Endothelial cell of umbilical vein (primary cell): ENCODE results near the gene IRF8. TPM values are rescaled to one million over a fixed set of nuclear protein-coding genes. Genes with fewer than 3 reads are reported as not detected.

Experiments used
- BruUV-seq: library from RNA; stranded (reverse); fragments of 400-500 nt; replicated peaks from 2 replicates; lab custom pipeline; 2021; lab: Mats Ljungman, UMichigan
- CTCF ChIA-PET: fragments of 300-600, 350-600 bp; sonication (Branson Sonifier 250); formaldehyde crosslinking; loops from one replicate; lab custom pipeline; 2021; ENCODE audit warnings: antibody characterized with exemption, inconsistent platforms; lab: Charles Lee
- POLR2A ChIA-PET: fragments of 300-600, 350-600 bp; sonication (Branson Sonifier 250); formaldehyde crosslinking; loops from one replicate; lab custom pipeline; 2021; ENCODE audit warnings: antibody characterized with exemption, inconsistent platforms; lab: Charles Lee
- DNase-seq: peaks from one replicate; pipeline ENCODE4 v3.0.0-alpha.2; 2011; ENCODE audit warnings: low read depth, low spot score
- FAIRE-seq: peaks from 2 replicates; lab custom pipeline; 2011; peaks lifted over from hg19 to GRCh38; lab: Jason Lieb, UNC
- H2AFZ ChIP-seq: 2 replicates; pipeline ENCODE4 v1.6.0; 2012; ENCODE audit warnings: low read depth, low read length, control low read depth, inconsistent platforms
- H3K27ac ChIP-seq: 2 replicates; pipeline ENCODE4 v1.5.1; 2011; ENCODE audit warnings: low read depth, mild to moderate bottlenecking, control low read depth, low read length, moderate library complexity; ENCODE audit not compliant: insufficient read depth
- H3K27me3 ChIP-seq, 2 experiments: 2 replicates each; pipeline versions ENCODE4 v1.6.0 to v1.6.1; 2011; ENCODE audit warnings: low read length in 2 of 2, mixed read lengths in 1 of 2; ENCODE audit not compliant: control insufficient read depth in 2 of 2, insufficient read depth in 2 of 2
- H3K36me3 ChIP-seq, 2 experiments: 2 replicates in 1 of 2; 3 replicates in 1 of 2; pipeline ENCODE4 v1.5.1; 2011; ENCODE audit warnings: low read length in 2 of 2, mild to moderate bottlenecking in 1 of 2, moderate library complexity in 1 of 2; ENCODE audit not compliant: control insufficient read depth in 2 of 2, insufficient read depth in 2 of 2; ENCODE audit errors: extremely low read depth in 1 of 2
- H3K4me1 ChIP-seq: 3 replicates; pipeline ENCODE4 v1.5.1; 2011; ENCODE audit warnings: mild to moderate bottlenecking, low read length; ENCODE audit not compliant: control insufficient read depth, insufficient read depth; ENCODE audit errors: extremely low read depth
- H3K4me2 ChIP-seq: 2 replicates; pipeline ENCODE4 v1.6.1; 2011; ENCODE audit warnings: low read length, control low read depth, mixed read lengths; ENCODE audit not compliant: insufficient read depth
- H3K4me3 ChIP-seq, 3 experiments: fragments of 200-600 bp in 1 of 3; sonication (generic), shearing (Covaris generic) in 1 of 3; replicated peaks in 1 of 3; 2 replicates each; pipeline ENCODE4 v1.5.1; 2011 to 2016; ENCODE audit warnings: control low read depth in 3 of 3, low read length in 3 of 3, mild to moderate bottlenecking in 2 of 3, inconsistent platforms in 1 of 3, low read depth in 1 of 3, moderate library complexity in 1 of 3; ENCODE audit not compliant: insufficient read depth in 1 of 3
- H3K79me2 ChIP-seq: 2 replicates; pipeline ENCODE4 v1.6.0; 2012; ENCODE audit warnings: low read length, inconsistent platforms; ENCODE audit not compliant: control insufficient read depth, insufficient read depth
- H3K9ac ChIP-seq: replicated peaks from 2 replicates; pipeline ENCODE3; 2011; ENCODE audit warnings: low read length, control low read depth; ENCODE audit not compliant: insufficient read depth; ENCODE audit errors: extremely low read depth
- H3K9me1 ChIP-seq: replicated peaks from 3 replicates; pipeline ENCODE4 v1.6.0; 2011; ENCODE audit warnings: mild to moderate bottlenecking, low read length; ENCODE audit not compliant: control insufficient read depth, insufficient read depth; ENCODE audit errors: extremely low read depth
- H3K9me3 ChIP-seq: replicated peaks from 2 replicates; pipeline ENCODE4 v1.5.1; 2012; ENCODE audit warnings: low read length, inconsistent platforms; ENCODE audit not compliant: control insufficient read depth, insufficient read depth
- H4K20me1 ChIP-seq: replicated peaks from 2 replicates; pipeline ENCODE3; 2011; ENCODE audit warnings: mild to moderate bottlenecking, low read length; ENCODE audit not compliant: control insufficient read depth, insufficient read depth; ENCODE audit errors: extremely low read depth
- EZH2 ChIP-seq: IDR thresholded peaks from 2 replicates; pipeline ENCODE4 v1.6.1; 2012; ENCODE audit warnings: borderline replicate concordance, low read depth, mild to moderate bottlenecking, moderate library complexity, low read length, inconsistent platforms; ENCODE audit not compliant: severe bottlenecking
- FOS ChIP-seq: IDR thresholded peaks from 2 replicates; pipeline ENCODE4 v1.6.1; 2011; ENCODE audit warnings: mild to moderate bottlenecking, low read length, moderate library complexity, borderline replicate concordance; ENCODE audit not compliant: insufficient read depth
- GATA2 ChIP-seq: IDR thresholded peaks from 2 replicates; pipeline ENCODE4 v1.7.0; 2011; ENCODE audit warnings: low read depth, mild to moderate bottlenecking, moderate library complexity, mixed read lengths, low read length; ENCODE audit not compliant: insufficient read length, insufficient read depth
- JUN ChIP-seq: IDR thresholded peaks from 2 replicates; pipeline ENCODE4 v1.6.1; 2011; ENCODE audit warnings: borderline replicate concordance, low read depth; ENCODE audit not compliant: insufficient read length, insufficient read depth
- MYC ChIP-seq: IDR thresholded peaks from one replicate; pipeline ENCODE4 v1.6.1; 2011; ENCODE audit warnings: mild to moderate bottlenecking, low read depth, low read length
- POLR2A ChIP-seq: IDR thresholded peaks from 2 replicates; pipeline ENCODE4 v1.6.1; 2012; ENCODE audit warnings: low read depth, mild to moderate bottlenecking, control low read depth, low read length
- POLR2AphosphoS5 ChIP-seq: IDR thresholded peaks from 2 replicates; pipeline ENCODE4 v1.6.1; 2012; ENCODE audit warnings: low read depth, mild to moderate bottlenecking, control low read depth, low read length, moderate library complexity; ENCODE audit not compliant: insufficient read depth
- dilution Hi-C: fragments of 300-500 bp; cut with MboI; formaldehyde crosslinking; loops from one replicate; pipeline ENCODE4 v1.15.0; 2019; ENCODE audit warnings: low sequenced_read_pairs; ENCODE audit not compliant: extremely low pct_ligation_motif_present
- intact Hi-C: fragments of 100-400 bp; cut with micrococcal nuclease; formaldehyde crosslinking; loops from one replicate; pipeline ENCODE4 v1.10.0; 2022
- polyA plus RNA-seq, 4 experiments: library from polyadenylated mRNA; depleted of rRNA in 3 of 4; stranded (reverse) in 3 of 4; unstranded in 1 of 4; fragments of >200 nt; gene quantifications; 2 replicates each; pipeline versions ENCODE4 v1.2.1 to v1.2.3, GENCODE V29; 2011 to 2012; ENCODE audit warnings: missing spikeins in 1 of 4
- total RNA-seq: library from RNA; stranded (reverse); gene quantifications from 2 replicates; pipeline ENCODE4 v1.2.3, GENCODE V29; 2021
- TF ChIP-seq, protein P1 (sequence below), 2 donors: IDR thresholded peaks; 1 replicate in 1 of 2; 2 replicates in 1 of 2; pipeline ENCODE4 v1.5.1; 2011; ENCODE audit warnings: low read length in 2 of 2, mild to moderate bottlenecking in 2 of 2, moderate library complexity in 2 of 2, control low read depth in 1 of 2, inconsistent platforms in 1 of 2, low read depth in 1 of 2; ENCODE audit not compliant: insufficient read depth in 1 of 2; ENCODE audit errors: extremely low read depth in 1 of 2
- TF ChIP-seq, protein P2 (sequence below): IDR thresholded peaks from 2 replicates; pipeline ENCODE4 v1.6.1; 2011; ENCODE audit not compliant: insufficient read depth, insufficient read length

Gene IRF8
- total and polyA plus RNA-seq, 2 donors (not counting 3 experiments of a cell fraction or from before 2014, with no cell fraction given): not detected

DNA sequence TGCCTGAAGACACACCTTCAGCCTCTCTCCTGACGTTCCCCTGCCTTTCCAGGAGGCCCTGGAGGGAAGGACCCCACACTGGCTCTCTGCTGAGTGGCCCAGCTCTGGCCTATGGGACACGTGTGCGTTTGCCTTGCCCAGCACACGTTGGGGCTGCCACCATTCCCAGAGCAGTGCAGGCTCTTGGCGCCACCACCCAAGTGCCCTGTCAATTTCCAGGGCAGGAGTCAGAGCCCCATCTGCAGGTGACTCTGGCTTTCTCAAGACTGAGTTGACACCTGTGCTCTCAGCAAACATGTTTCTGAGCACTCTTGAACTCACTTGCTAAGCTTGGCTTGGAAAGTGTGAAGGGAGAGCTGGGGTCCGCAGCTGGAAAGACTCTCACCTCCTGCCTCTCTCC, 4.7 kb upstream of the IRF8 start:
- no peak for FAIRE-seq
- intact Hi-C loops: no loop called here

More for the DNA sequence above, 4.7 kb upstream of the IRF8 start:
- CTCF ChIA-PET: interaction anchor here (0.8 to 1.5 kb wide), 2 partner anchors 73 to 75 kb away, joined by 3 to 5 read pairs; no protein-coding TSS in a partner anchor
- TF ChIP-seq GATA2 (no peak), EZH2 (no peak), POLR2AphosphoS5 (no peak), JUN (no peak), MYC (no peak), POLR2A (no peak), FOS (no peak)
- TF ChIP-seq, protein P1, sequence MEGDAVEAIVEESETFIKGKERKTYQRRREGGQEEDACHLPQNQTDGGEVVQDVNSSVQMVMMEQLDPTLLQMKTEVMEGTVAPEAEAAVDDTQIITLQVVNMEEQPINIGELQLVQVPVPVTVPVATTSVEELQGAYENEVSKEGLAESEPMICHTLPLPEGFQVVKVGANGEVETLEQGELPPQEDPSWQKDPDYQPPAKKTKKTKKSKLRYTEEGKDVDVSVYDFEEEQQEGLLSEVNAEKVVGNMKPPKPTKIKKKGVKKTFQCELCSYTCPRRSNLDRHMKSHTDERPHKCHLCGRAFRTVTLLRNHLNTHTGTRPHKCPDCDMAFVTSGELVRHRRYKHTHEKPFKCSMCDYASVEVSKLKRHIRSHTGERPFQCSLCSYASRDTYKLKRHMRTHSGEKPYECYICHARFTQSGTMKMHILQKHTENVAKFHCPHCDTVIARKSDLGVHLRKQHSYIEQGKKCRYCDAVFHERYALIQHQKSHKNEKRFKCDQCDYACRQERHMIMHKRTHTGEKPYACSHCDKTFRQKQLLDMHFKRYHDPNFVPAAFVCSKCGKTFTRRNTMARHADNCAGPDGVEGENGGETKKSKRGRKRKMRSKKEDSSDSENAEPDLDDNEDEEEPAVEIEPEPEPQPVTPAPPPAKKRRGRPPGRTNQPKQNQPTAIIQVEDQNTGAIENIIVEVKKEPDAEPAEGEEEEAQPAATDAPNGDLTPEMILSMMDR (IDR thresholded peaks at IDR 0.05; ENCODE audit: extremely low read depth in 1 of 2, insufficient read depth in 1 of 2, low read depth in 1 of 2, low read length in 2 of 2): no peak
- TF ChIP-seq, protein P2, sequence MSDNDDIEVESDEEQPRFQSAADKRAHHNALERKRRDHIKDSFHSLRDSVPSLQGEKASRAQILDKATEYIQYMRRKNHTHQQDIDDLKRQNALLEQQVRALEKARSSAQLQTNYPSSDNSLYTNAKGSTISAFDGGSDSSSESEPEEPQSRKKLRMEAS: no peak
- no TSS peak for BruUV-seq
- Histone ChIP-seq H3K9me1 (no peaks in the 10 kb centered on the region), H3K27me3 (peaks cover 30 to 31% of the 10 kb centered on the region in 2 experiments), H3K4me2 (no peak overlapping the region), H3K27ac (no peak overlapping the region), H4K20me1 (no peaks in the 10 kb centered on the region), H3K36me3 (no peaks in the 10 kb centered on the region), H3K4me3 (no peak overlapping the region), H3K9ac (no peak overlapping the region), H3K4me1 (peaks cover 15% of the 10 kb centered on the region), H3K9me3 (no peaks in the 10 kb centered on the region), H3K79me2 (no peaks in the 10 kb centered on the region), H2AFZ (no peak overlapping the region)
- no peak for DNase-seq
- dilution Hi-C loops: no loop called here
- POLR2A ChIA-PET: no interaction called here
